Measurements from ENCODE around the gene MAP7.
"Not testable (repeated sequence)": the region's sequence is repeated elsewhere in the genome, so short reads cannot be mapped to it uniquely, and the experiment has no call there.

Gene MAP7

GRCh38 chr6:136494059-136494458 lies 56.2 kb downstream of the MAP7 start:
- in situ Hi-C loops (cut with MboI; ENCODE audit: low pct_unique_long_range_greater_than_20kb, low sequenced_read_pairs, unreplicated experiment), result no loop called here
- no peak for DNase-seq (ENCODE audit: low spot score)
- TF ChIP-seq CTCF (IDR thresholded peaks at IDR 0.05; ENCODE audit: extremely low read depth, insufficient read depth, missing control alignments), result no peak

GRCh38 chr6:136492409-136492808 lies 57.8 kb downstream of the MAP7 start:
- no peak for TF ChIP-seq CTCF (IDR thresholded peaks at IDR 0.05; ENCODE audit: extremely low read depth, insufficient read depth, missing control alignments)
- no peak for DNase-seq (ENCODE audit: low spot score)
- in situ Hi-C loops (cut with MboI; ENCODE audit: low pct_unique_long_range_greater_than_20kb, low sequenced_read_pairs, unreplicated experiment), result no loop called here

- no peak for TF ChIP-seq CTCF (IDR thresholded peaks at IDR 0.05; ENCODE audit: extremely low read depth, insufficient read depth, missing control alignments)
- in situ Hi-C loops (cut with MboI; ENCODE audit: low pct_unique_long_range_greater_than_20kb, low sequenced_read_pairs, unreplicated experiment), result no loop called here
- no peak for DNase-seq (ENCODE audit: low spot score)
Observed at GRCh38 chr6:136491754-136492153, 58.5 kb downstream of the MAP7 start.

- TF ChIP-seq CTCF (IDR thresholded peaks at IDR 0.05; ENCODE audit: extremely low read depth, insufficient read depth, missing control alignments), result no peak
- in situ Hi-C loops (cut with MboI; ENCODE audit: low pct_unique_long_range_greater_than_20kb, low sequenced_read_pairs, unreplicated experiment), result no loop called here
Observed at GRCh38 chr6:136491251-136491650, 59.0 kb downstream of the MAP7 start.

GRCh38 chr6:136489689-136490033 lies 60.6 kb downstream of the MAP7 start:
- DNase-seq (ENCODE audit: low spot score); in situ Hi-C loops (cut with MboI; ENCODE audit: low pct_unique_long_range_greater_than_20kb, low sequenced_read_pairs, unreplicated experiment): not testable (repeated sequence)

More at GRCh38 chr6:136491251-136491650, 59.0 kb downstream of the MAP7 start:
- no peak for DNase-seq (ENCODE audit: low spot score)

- DNase-seq (ENCODE audit: low spot score), result no peak
- no peak for TF ChIP-seq CTCF (IDR thresholded peaks at IDR 0.05; ENCODE audit: extremely low read depth, insufficient read depth, missing control alignments)
- in situ Hi-C loops (cut with MboI; ENCODE audit: low pct_unique_long_range_greater_than_20kb, low sequenced_read_pairs, unreplicated experiment), result no loop called here
Observed at GRCh38 chr6:136487759-136488425, 62.3 kb downstream of the MAP7 start.

GRCh38 chr6:136486357-136486756 lies 63.9 kb downstream of the MAP7 start:
- in situ Hi-C loops (cut with MboI; ENCODE audit: low pct_unique_long_range_greater_than_20kb, low sequenced_read_pairs, unreplicated experiment), result no loop called here
- DNase-seq (ENCODE audit: low spot score), result no peak
- no peak for TF ChIP-seq CTCF (IDR thresholded peaks at IDR 0.05; ENCODE audit: extremely low read depth, insufficient read depth, missing control alignments)

Measured in GM13977 (cell line).